Frontal cortex (tissue), 4 donors: ENCODE results near the gene FOXN4. TPM values are rescaled to one million over a fixed set of nuclear protein-coding genes. Genes with fewer than 3 reads are reported as not detected.

Experiments
- DNase-seq, 2 donors: peaks; one replicate each; pipeline ENCODE4 v3.0.0; 2012; ENCODE audit warnings: low spot score in 2 of 2
- FAIRE-seq: peaks from 2 replicates; lab custom pipeline; 2012; peaks lifted over from hg19 to GRCh38; lab: Jason Lieb, UNC
- total RNA-seq: library from RNA; depleted of rRNA; stranded (reverse); fragments of >200 nt; gene quantifications from one replicate; pipeline ENCODE4 v1.2.3, GENCODE V29; 2014
- donor health status: control.
- donor health status: control.
- donor health status: control.

FOXN4 gene
- total RNA-seq, 1 donor from 2014 or later, result under 0.01 TPM

DNA sequence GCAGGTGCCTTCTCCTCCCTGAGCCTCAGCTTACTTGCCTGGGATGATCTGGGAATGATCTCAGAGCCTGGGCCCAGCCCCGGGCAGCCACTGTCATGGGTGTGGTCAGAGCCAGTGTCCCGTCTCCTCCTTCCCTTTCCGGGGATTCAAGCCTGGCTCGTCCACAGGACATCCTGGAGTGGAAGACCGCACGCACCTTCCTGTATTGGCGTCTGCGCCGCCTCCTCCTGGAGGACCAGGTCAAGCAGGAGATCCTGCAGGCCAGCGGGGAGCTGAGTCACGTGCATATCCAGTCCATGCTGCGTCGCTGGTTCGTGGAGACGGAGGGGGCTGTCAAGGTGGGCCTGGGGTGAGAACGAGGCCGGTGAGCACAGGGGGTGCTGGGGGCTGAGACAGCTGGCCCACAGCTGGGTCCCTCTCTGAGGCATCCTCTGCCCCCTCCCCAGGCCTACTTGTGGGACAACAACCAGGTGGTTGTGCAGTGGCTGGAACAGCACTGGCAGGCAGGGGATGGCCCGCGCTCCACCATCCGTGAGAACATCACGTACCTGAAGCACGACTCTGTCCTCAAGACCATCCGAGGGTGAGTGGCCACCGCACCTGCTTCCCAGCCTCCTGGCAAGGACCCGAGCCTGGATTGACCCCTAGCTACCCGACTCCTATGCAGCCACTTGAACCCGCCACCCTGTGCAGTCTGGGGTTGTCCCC is 44.0 kb downstream of the FOXN4 start:
- no peak for DNase-seq
- no peak for FAIRE-seq

DNA sequence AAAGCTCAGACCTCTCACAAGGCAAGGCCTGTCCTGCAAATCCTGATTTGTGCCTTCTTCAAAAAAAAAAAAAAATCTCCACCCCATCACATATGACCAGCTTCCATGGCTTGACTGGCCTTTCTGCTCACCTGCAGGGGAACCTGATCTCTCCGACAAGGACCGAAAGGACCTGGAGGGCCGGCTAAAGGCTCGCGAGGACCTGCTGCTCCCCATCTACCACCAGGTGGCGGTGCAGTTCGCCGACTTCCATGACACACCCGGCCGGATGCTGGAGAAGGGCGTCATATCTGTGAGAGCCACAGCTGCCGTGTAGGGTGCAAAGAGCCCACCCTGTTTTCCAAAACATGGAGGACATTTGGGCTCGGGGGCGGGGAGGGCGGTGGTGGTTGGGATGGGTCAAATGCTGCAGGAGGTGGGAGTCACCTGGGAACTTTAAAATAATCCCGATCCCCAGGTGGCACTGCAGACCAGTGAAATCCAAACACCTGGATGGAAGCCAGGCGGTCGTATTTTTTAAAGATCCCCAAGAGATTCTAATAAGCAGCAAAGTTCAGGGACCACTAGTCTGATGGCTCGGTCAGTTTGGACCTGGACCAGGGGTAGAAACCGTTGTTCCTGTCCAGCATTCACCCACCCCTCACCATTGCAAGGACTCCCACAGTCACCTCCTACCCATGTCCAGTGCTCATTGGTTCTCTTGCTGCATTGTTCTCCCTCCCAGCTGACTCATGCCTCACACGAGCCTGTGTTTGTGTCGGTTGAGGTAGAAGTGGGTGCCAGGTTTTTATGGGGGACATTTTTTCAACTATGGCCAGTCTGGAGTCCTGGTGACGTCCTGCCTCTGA is 44.8 kb downstream of the FOXN4 start:
- DNase-seq (peak; percentile 60 to 78), FAIRE-seq (no peak)

DNA sequence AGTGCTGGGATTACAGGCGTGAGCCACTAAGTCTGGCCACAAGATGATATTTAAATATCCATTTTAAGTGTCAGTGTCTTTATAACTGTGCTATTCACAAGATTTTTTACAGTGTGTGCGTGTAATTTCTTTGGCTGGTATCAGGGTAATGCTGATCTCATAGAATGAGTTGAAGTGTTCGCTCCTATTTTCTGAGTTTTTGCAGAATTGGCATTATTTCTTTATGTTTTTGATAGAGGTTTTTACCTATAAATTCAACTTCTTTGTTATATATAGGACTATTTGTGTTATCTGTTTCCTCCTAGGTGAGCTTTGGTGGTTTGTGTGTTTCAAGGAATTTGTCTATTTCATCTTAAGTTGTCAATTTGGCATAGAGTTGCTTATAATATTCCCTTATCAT is 45.6 kb downstream of the FOXN4 start:
- FAIRE-seq (no peak), DNase-seq (no peak)

DNA sequence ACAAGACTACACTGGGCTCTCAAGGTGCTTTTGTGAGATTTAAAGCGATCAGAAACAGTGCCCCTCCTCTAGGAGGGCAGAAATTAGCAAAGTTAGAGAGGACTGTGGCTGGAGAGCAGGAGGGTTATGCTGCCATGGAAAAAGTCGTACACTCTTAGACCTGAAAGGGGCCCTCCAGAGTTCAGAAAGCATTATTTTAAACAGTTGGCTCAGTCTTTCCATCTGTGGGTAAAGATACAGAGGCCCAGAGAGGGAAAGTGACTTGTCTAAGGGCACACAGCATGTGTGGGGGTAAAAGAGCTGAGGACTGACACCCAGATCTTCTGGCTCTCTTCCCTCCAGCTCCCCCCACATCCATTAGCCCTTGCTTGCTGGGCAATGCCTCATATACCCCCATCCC is 47.1 kb downstream of the FOXN4 start:
- no peak for FAIRE-seq
- DNase-seq, result no peak

DNA sequence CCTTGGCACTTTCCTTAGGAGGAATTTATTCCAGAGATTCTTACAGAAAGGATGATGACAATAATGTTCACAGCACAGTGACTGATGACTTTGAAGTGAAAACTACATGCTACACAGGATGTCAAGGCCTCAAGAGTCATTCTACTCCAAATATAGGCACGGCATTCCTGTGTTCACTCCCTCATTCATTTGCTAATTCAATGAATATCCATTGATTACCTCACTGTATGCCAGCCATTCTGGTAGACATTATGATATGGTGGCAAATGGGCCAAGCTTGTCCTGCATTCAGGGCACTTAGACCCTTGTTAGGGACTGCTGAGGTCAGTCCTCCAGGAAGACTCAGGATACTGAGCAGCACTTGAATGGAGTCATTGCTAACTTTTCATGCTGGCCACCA is 48.0 kb downstream of the FOXN4 start:
- FAIRE-seq (no peak), DNase-seq (no peak)

DNA sequence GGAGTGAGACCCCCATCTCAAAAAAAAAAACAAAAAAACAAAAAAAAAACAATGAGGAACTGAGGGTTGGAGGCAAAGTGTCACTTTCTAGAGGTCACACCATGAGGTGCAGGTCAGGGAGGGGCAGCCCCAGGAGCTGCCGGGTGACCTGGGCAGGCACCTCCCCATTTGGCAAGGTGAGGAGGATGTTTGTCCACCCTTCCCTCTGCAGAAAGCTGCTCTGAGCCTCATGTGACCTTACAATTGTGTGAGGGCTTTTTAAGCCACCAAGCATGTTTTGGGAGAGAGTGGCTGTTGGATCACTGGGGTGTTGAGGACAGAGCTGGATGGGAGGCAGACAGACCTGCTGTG is 49.6 kb downstream of the FOXN4 start:
- FAIRE-seq (no peak), DNase-seq (no peak)

DNA sequence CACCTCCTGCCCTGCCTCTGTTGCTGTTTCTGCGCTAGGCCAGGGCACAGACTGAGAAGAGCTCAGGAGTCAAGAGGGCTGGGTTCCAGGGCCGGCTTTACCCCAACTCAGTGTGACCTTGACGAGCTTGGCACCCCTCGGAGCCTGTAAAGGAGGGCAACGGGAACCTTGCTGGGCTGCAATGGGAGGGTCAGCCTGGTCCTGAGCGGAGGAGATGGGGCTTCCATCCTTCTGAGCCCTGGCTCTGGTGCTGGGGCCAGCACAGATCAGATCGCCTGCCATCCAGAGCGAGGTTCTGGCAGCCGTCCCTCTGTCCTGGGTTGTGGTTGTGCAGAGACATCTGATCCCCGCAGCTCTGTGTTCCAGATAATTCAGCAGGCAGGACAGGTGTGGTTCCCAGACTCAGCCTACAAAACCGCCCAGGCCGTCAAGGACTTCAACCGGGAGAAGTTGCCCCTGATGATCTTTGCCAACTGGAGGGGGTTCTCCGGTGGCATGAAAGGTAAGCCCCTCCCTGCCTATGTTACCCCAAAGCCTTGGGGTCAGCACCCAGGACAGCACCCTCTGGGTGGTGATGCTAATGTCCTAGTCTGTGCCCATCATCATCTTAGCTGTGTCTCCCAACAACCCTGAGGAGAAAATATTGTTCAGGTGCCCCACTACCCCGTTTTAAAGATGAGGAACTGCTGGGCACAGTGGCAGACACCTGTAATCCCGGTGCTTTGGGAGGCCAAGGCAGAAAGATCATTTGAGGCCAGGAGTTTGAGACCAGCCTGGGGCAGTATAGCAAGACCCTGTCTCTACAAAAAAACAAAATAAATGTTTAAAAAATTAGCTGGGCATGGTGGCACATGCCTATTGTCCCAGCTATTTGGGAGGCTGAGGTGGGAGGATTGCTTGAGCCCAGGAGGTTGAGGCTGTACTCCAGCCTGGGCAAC is 50.2 kb downstream of the FOXN4 start:
- FAIRE-seq (no peak), DNase-seq (no peak)

DNA sequence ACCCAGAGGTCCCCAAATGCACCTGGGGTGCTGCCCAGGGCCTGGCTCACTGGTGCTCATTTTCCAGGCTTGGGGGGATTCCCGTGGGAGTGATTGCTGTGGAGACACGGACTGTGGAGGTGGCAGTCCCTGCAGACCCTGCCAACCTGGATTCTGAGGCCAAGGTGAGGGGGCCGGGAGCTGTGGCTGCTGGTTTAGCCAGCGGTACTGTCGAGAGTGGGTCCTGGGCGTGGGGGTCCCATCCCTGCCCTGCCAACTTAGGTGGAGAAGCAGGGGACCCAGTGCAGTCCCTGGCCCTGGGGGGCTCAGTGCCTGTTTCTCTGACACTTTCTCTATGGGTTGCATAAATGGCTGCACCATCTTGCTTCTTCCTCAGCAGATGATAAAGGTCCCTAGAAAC is 50.9 kb downstream of the FOXN4 start:
- FAIRE-seq (no peak), DNase-seq (no peak)

DNA sequence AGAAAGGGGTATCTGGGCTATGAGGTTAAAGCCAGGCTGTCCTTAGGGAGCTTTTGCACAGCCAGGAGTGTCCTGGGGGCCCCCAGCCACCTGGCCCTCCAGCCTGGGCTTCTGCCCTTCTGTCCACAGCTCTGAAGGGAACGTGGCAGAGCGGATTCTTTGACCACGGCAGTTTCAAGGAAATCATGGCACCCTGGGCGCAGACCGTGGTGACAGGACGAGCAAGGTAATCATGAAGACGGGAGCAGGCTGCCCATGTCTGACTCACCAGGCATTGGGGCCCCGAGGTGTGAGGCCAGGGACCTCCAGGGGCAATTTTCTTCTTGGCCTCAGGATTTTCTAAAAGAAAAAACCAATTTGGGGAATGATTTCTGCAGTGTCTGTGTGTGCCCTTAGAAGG is 53.1 kb downstream of the FOXN4 start:
- DNase-seq (no peak), FAIRE-seq (no peak)

DNA sequence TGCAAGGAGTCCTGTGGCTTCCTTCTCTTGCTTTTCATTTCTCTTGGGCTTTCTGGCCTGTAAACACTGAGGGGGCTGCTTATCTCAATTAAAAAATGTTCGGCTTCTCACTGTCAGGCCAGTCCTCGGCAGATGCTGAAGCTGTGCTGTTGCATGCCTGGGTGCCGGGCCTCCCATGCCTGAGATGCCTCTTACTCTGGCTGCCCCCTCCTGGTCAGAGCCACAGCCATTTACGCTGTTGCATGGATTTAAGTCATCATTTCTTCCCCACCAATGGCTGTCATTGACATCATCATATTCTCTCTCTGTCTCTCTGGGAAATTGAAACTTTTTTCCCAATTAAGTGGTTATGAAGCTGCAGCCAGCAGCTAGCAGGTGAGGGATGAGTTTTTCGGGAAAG is 53.7 kb downstream of the FOXN4 start:
- no peak for FAIRE-seq
- no peak for DNase-seq

DNA sequence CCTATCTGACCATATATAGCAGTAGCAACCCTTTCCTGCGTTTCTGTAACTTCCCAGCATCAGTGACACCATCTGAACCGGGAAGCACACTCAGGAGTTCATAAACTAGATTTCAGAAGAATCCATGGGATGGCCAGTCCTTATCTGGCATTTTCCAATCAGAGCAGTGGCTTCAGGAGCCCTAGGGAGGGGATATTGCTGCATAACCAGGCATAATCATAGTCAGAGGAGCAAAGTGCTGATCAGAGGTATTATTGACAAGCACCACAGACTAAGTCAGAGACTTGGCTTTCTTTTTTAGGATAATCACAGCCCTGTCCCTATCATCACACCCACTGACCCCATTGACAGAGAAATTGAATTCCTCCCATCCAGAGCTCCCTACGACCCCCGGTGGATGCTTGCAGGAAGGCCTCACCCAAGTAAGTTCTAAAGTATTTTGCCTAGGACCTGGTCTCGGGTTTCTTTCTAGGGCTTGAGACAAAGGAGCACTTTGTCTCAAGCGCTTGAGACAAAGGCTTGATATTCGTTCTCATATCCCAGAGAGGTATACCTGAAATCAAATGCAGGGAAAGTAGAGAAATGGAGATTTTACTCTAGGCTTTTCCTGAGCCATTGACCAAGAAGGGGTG is 55.1 kb downstream of the FOXN4 start:
- no peak for FAIRE-seq
- no peak for DNase-seq

DNA sequence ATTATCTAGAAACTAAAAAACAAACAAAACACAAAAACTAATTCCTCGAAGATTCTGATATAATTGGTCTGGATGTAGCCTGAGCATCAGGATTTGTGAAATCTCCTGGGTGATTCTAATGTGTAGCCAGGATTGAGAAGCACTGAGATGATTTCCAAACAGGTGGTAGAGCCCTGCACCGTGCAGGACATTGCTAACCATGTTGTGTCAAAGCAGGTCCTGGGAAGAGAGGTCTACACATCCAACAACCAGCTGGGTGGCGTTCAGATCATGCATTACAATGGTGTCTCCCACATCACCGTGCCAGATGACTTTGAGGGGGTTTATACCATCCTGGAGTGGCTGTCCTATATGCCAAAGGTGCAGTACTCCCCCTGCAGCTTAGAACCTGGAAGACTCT is 56.3 kb downstream of the FOXN4 start:
- no peak for FAIRE-seq
- no peak for DNase-seq

DNA sequence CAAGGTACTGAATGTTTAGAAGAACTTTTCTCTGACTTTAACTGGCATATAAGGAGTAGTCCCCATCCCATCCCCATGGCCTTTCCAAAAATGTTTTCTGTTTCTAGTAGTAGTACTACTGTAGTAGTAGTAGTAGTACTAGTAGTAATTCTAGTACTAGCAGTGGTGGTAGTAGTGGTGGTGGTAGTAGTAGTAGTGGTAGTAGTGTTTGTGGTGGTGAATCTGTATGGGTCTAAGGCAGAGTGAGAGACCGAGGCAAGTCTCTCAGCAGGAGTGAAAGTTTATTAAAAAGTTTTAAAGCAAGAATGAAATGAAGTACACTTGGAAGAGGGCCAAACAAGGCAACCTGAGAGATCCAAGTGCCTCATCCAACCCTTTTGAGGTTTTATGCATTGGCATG is 58.6 kb downstream of the FOXN4 start:
- FAIRE-seq (no peak), DNase-seq (no peak)

DNA sequence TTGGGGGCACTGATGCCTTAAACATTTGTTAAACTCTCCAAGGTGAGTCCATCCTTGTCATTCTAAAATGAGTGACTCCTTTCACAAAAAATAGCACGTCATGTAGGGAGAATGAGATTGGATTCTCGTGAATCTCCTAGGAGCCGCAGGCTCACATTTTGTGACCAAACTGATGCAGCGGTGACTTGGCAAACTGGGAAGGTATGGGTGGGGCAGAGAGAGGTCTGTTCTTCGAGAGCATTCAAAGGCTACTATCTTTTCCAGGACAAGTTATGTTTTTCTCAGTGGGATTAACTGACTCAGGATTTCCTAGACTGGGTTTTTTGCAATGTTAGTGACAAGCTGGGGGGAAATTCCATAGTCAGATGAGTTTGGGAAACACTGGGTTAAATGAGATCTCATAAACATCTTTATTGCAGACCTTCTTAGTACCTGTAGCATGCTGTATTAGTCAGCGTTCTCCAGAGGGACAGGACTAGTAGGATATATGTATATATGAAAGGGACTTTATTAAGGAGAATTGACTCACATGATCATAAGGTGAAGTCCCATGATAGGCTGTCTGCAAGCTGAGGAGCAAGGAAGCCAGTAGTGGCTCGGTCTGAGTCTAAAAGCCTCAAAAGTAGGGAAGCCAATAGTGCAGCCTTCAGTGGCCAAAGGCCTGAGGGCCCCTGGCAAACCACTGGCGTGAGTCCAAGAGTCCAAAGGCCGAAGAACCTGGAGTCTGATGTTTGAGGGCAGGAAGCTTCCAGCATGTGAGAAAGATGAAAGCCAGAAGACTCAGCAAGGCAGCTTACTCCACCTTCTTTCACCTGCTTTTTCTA is 61.0 kb downstream of the FOXN4 start:
- DNase-seq (no peak), FAIRE-seq (no peak)

DNA sequence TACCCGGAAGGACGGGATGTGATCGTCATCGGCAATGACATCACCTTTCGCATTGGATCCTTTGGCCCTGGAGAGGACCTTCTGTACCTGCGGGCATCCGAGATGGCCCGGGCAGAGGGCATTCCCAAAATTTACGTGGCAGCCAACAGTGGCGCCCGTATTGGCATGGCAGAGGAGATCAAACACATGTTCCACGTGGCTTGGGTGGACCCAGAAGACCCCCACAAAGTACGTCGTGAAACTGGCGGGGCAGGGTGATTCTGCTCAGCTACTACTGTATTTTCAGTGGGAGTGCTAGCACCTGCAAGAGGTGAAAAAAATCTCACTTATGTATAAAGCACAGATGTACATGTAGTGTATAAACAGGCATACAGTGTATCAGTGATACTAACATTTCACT is 62.9 kb downstream of the FOXN4 start:
- DNase-seq (no peak), FAIRE-seq (no peak)

DNA sequence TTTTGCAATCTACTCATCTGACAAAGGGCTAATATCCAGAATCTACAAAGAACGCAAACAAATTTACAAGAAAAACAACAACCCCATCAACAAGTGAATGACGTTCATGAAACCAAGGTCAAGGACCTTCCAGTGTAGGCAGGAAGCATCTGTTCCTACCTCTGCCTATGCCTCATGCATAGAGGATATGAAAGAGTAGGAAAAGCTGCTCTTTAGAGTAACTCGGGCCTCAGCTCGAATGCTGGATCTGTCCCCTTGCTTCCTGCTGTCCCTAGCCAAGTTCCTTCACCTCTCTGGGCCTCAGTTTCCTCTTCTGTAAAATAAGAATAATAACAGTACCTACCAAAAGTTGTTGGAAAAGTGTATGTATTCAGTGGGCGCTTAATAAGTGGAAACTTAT is 65.0 kb downstream of the FOXN4 start:
- no peak for DNase-seq
- FAIRE-seq, result no peak

DNA sequence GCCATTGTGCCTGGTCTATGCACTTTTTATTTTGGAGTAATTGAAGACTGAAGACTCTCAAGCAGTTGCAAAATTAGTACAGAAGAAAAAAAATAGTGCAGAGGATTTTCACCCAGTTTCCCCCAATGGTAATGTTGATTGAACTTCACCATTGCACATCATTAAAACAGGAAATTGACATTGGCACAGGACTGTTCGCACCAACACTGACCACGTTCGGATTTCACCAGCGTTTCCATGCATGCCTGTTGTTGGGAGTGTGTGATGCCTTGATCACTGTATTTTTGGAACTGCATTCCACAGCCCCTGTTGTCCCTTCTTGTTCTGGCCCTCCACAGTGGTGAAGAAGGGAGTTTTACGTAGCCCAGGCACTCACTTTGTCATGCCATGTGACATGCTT is 67.1 kb downstream of the FOXN4 start:
- DNase-seq (no peak), FAIRE-seq (no peak)

DNA sequence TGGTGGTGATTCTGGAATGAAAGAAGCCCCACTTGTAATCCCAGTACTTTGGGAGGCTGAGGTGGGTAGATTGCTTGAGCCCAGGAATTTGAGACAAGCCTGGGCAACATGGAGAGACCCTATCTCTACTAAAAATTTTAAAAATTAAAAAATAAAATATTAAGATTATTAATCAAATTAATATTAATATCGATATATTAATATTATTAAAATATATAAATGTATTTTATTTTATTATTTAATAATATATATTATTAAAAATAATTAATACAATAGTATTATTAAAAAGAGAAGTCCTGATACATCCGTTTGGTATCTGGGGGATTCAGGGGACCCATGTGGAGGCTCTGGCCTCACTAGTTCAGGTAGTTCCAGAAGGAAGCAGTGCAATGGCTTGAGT is 68.7 kb downstream of the FOXN4 start:
- DNase-seq (no peak), FAIRE-seq (no peak)

DNA sequence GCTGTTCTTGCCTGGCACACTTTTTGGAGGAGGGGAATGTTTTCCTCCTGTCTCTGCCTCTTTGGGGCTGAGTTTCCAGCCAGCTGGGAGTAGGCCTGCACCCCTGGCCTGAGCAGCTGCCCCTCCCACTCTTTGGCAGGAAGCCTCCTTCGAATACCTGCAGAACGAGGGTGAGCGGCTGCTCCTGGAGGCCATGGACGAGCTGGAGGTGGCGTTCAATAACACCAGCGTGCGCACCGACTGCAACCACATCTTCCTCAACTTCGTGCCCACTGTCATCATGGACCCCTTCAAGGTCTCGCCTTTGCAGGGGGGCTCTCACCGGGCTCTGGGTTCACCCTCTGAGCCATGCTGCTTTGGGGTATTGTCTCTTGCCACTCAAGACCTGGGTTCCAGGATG is 69.4 kb downstream of the FOXN4 start:
- FAIRE-seq (no peak), DNase-seq (no peak)
